DMS 273 (cell line): ENCODE results near the gene CEACAM16.
A peak's percentile ranks its signal among the peaks of the same experiment; 100 is the strongest.

Source experiments
- DNase-seq: peaks from one replicate; lab custom pipeline; 2025; ENCODE audit not compliant: unreplicated experiment; lab: John Stamatoyannopoulos, UW

The CEACAM16 gene

DNA sequence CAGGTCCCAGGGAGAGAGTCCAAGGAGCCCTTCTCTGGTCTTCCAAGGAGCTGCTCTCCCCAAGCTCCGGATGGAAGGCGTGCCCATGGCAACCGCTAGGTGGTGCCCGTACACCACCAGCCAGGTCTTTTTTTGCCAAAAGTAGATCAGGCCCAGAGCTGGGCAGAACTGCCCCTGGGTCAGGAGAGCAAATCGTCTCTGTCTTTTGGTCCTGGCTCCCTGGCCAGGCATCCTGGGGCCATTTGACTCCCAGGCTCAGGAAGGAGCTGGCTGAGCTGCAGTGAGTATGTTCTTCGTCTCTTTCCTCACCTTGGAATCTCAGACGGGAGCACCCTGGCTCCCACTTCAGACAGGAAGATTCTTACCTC, 25.0 kb downstream of the CEACAM16 start:
- DNase-seq, result peak; percentile 86

DNA sequence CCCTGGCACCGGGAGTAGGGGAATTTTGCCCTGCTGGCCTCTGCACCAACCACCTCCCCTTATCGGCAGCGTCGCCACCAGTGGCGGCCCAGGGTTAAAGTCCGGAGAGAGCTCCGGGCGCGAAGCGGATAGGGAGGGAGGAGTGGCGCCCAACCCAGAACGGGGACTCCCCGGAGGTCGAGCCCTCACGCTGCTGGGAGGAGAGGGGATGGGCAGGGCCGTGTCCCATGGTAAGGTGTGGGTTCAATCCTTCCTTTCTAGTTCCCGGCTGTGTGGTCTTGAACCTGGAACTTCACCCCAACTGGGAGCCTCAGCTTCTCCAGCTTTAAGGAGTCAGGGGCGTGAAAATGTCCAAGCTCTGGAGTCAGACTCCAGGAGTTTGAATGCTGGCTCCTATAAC, 26.3 kb downstream of the CEACAM16 start:
- no peak for DNase-seq

DNA sequence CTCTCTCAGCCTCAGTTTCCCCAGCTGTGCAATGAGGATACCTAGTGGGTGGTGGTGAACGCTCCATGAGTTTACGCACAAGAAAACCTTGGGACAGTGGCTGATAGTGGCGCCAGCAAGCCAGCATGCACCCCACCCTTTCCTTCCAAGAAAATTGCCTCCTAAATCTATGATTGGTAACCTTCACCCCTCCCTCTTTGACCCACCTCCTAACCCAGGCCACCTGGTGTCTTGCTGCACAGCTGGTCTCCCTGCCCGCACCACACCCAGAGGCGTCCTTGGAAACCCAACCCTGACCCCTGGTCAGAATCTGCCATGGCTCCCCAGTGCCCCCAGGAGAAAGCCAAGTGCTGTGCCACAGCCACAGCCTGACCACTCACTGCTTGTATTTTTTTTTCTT, 26.7 kb downstream of the CEACAM16 start:
- no peak for DNase-seq

DNA sequence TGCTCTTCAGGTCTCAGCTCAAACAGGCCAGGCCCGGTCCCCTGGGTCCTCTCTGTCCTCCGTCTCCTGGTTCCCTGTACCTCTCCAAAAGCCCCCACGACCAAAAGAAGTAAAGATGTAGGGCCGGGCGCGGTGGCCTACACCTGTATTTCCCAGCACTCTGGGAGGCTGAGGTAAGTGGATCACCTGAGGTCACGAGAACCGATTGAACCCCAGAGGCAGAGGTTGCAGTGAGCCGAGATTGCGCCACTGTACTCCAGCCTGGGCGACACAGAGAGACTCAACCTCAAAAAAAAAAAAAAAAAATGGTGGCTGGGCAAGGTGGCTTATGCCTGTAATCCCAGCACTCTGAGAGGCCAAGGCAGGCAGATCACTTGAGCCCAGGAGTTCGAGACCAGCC, 27.5 kb downstream of the CEACAM16 start:
- no peak for DNase-seq

DNA sequence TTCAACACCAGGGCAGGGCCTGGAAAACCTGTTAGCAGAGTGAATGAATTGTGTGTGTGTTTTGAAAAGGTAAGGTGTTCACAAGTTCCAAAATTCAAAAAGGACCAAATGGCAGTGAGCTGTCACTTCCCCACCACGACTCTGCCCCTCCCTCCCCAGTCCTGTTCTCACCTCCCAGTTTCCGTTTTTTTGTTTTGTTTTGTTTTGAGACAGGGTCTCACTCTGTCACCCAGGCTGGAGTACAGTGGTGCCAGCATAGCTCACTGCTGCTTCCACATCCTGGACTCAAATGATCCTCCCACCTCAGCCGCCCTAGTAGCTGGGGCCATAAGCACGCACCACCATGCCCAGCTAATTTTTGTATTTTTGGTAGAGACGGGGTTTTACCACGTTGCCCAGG, 29.2 kb downstream of the CEACAM16 start:
- DNase-seq, result no peak

DNA sequence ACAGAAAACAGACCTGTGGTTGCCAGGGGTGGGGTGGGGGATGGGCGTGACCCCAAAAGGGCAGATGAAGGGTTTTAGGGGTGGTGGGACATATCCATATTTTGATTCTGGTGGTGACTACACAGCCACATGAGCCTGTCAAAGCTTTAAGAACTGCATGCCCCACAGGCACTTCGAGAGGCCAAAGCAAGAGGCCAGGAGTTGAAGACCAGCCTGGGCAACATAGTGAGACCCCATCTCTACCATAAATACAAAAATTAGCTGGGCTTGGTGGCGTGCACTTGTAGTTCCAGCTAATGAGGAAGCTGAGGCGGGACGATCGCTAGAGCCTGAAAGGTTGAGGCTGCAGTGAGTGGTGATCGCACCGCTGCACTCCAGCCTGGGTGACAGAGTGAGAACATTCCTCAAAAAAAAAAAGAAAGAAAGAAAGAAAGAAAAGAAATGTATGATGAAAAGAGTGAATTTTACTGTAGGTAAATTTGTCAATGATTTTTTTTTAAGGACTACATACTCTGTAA, 30.6 kb downstream of the CEACAM16 start:
- DNase-seq, result no peak

DNA sequence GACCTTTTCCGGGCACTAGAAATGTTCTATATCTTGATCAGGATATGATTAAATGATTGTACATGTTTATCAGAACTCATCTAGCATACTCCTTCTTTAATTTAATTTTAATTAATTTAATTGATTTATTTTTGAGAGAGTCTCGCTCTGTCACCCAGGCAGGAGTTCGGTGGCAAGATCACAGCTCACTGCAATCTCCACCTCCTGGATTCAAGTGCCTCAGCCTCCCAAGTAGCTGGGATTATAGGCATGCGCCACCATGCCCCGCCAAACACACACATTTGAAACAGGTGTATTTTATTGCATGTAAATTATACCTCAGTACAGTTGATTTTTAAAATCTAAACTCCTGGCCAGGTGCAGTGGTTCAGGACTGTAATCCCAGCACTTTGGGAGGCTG, 32.1 kb downstream of the CEACAM16 start:
- DNase-seq, result no peak

DNA sequence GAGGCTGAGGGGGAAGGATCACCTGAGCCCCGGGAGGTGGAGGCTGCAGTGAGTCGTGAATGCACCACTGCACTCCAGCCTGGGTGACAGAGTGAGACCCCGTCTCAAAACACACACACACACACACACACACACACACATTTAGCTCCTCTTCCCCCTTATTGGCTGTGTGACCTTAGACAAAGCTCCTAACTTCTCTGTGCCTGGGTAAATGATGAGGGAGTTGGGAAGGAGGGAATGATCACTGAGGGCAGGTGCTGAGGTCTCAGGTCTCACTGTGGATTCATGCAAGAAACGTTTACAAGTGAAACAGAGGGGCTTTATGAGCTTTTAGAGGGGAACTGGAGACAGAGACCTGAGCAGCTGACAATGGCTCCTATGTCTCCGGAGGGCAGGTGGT, 32.7 kb downstream of the CEACAM16 start:
- DNase-seq, result no peak

DNA sequence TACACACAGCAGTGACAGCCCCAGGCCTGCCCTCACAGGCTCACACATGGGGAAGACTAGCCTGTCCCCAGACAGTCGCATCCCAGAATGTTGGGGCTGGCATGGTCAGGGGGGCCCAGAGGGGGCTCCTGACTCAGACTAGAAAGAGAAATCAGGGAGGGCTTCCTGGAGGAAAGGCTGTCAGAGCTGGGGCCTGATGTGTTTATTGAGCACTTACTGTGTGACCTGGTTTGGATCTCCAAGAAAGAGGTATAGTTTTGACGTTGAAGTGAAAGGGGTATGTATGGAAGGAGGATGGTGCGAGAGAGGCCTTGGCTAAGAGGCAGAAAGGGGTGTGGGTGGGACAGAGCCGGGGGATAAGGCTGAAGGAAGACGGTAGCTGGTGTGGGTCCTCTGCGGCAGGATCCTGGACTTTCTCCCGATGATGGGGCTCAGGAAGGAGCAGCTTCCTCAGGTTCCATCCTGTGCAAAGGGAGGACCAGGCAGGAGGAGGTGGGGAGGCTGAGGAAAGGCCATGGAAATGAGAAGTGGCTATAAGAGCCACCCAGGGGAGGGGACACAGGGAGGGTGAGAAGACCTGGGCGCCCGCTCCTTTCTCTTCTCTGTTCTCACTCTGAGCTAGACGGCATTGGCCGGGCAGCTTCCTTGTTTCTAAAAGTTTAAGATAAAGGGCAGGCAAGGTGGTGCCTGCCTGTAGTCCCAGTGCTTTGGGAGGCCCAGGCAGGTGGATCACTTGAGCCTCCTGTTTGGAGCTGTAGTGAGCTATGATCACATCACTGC, 33.5 kb downstream of the CEACAM16 start:
- no peak for DNase-seq

DNA sequence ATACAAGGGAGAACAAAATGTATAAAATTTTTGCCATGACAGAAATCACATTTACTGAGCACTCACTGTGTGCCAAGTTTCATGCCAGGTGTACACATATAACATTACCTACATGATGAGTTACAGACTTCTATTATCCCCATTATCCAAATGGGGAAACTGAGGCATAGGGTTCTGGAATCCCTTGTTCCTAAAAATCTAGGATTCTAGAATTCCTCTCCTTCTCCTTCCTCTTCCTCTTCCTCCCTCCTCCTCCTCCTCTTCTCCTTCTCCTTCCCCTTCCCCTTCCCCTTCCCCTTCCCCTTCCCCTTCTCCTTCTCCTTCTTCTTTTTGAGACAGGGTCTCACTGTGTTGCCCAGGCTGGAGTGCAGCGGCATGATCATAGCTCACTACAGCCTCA, 35.4 kb downstream of the CEACAM16 start:
- DNase-seq, result no peak

DNA sequence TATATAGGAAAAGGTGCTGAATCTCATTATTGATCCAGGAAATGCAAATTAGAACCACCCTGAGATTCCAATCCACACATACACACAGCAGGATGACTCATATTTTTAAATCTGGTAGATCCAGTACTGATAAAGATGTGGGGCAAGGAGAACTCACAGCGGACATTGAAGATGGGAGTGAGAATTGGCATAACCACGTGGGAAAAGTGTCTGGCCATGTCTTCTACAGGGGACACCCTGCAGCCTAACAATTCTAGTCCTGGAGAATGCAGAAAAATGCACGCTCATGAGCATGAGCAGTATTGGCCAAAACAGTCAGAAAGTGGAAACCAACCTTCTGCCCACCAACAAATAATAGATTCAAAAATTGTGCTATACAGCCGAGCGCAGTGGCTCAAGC, 36.1 kb downstream of the CEACAM16 start:
- DNase-seq, result no peak

DNA sequence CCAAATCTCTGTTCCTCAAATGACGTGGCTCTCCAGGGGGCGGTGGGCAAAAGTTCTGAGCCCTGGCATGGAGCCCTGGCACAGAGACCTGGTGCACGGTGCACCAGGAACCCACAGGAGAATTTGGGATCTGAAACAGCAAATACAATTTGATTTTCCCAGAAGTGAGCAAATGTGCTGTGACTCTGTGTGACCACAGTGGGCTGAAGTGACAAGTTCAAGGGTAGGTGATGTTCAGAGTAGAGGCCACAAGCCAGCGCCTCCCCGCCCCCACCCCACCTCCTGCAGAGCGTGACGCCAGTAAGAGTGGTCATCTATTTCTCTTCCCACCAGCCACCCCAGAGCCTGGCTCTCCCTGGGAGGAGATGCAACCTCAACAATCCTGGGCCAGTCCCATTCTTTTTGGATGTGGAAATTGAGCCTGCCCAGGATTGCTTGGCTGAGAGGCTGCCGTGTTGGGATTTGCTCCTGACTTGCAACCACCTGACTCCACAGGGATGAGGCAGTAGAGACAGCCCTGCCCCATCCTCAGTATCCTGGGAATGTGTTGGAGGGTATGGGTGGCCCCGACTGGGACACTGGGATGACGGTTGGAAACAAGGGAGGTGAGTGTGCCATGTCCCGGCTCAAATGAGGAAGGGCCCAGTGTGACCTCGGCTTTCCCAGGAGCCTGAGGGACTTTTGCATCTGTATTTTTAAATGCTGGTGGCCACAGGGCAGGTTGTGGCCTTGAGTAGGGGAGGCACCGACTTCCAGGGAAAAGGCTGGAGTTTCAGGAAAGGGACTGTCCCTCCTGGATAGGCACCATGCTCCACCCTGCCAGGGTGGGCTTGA, 38.5 kb downstream of the CEACAM16 start:
- no peak for DNase-seq

DNA sequence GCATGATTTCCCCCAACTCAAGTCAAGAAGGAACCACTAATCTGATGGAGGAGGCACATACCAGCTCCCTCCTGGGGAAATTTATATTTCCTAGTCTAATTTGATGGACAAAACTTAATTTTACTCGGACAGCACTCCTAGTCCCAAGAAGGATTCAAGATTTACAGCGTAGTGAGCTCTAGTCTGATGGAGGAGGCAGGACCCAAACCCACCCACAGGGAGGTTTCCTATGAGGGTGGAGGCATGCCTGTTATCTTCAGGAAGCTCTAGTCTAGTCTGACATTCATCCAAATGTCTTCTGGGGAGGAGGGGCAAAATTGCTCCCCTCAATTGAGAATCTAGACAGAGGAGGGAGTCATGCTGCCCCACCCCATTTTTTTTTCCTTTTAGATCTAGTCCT, 39.2 kb downstream of the CEACAM16 start:
- no peak for DNase-seq

DNA sequence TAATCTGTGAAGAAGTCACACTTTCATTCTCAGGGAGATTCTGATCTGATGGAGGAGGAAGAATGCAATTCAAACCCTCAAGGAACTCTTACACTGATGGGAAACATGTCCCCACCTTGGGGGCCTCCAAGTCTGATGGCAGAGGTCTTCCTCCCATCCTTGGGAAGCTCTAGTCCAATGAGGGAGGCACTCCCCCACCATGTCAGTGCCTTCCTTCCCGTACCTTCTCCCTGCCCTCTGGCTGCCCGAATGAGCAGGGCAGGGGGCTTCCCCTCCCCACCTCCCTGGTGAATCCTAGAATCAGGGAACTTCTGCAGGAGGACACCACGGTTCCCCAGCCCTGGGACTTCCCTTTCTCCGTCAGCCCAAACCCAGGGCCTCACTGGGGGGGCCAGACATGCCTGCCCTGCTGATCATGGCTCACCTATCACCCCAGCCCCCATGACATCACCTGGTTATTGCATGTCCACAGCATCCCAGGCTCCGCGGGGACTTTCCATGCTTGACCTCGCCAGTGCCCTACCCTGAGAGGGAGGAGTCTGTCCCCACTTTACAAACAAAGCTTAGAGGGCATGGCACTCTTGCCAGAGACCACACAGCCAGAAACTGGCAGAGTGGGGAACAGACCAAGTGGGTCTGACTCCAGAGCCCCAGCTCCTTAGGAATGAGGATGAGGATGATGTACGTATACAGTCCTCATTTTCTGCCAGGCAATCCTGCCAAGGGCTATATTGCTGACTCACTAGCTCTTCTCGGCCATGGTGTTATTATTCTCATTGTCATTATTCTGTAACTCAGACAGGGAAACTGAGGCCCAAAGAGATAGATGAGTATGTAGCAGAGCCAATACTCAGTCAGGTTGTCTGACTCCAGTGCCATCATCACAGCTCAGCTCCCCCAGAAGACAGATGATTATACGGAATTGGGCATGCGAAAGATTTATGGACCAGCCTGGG, 39.9 kb downstream of the CEACAM16 start:
- DNase-seq, result no peak

DNA sequence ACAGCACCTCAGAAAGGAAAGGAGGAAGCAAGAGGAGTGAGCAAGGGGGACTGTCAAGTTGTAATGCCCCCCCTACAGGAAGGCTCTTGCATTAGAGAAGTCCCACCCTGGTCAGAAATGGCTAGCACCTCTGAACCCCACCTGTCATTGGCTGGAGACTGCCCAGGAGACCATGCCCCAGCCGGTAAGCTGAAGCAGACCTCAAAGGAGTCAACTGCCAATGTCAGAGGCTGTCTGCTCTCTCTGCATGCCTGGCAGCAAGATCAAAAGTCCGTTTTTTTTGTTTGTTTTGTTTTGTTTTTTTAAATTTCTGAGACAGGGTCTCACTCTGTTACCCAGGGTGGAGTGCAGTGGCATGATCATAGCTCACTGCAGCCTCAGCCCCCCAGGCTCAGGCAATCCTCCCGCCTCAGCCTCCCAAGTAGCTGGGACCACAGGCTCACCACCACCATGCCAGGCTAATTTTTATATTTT, 41.4 kb downstream of the CEACAM16 start:
- DNase-seq, result no peak

DNA sequence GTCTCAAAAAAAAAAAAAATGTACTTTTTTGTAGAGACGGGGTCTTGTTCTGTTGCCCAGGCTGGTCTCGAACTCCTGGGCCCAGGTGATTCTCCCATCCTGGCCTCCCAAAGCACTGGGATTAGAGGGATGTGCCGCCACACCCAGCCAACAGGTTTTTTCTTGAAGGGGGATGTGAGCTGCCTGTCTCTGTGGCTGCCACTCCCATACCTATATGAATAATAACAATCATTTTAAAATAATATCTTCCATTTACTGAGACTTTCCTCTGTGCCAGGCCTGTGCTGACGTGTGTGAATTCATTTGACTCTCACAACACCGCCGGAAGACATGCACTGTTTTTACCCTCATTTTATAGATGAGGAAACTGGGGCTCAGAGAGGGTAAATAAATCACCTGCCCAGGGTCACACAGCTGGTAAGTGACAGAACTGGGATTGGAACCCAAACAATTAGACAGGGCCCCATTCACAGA, 42.3 kb downstream of the CEACAM16 start:
- DNase-seq, result no peak

DNA sequence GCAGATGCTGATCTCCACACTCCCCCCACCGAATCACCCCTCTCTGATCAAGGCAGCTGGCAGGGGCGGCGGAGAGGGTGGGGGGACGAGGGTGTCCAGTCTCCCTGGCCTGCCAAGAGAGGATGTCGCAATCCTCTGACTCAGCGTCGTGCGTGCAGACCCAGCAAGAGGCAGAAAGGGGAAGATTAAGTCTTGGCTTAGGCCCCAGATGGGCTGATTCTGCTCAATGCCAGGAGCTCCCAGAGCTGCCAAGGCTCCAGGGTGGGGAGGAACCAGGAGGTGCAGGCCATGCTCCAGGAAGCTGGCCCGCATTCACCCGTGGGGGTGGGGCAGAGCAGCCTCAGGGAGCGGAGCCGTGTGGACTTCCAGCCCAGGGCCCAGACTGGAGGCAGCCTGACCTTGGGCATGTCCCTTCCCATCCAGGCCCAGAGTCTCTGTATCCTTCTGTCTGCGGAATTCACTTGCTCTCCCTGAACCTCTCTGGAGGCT, 42.9 kb downstream of the CEACAM16 start:
- peak; percentile 98 for DNase-seq

DNA sequence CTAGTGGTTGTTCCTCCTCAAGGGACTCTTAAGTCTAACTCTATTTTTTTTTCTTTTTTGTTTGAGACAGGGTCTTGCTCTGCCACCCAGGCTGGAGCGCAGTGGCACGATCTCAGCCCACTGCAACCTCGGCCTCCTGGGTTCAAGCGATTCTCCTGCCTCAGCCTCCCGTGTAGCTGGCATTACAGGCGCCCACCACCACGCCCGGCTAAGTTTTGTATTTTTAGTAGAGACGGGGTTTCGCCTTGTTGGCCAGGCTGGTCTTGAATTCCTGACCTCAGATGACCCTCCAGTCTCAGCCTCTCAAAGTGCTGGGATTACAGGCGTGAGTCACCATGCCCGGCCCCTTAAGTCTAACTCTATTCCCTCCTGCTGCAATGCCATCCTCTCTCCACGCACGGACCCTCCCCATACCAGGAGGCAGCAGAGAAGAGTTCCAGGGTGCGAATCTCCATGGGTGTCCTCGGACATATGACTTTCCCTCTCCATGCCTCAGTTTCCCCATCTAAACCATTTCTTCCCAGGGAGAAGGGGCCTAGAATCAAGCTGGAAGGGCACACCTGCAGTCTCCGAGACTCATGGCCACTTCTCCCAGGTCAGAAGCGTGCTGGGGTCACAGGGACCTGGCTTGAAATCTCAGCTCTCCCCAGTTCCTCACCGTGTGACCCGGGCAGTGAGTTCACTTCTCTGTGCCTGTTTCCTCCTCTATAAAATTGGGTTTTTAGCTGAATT, 43.5 kb downstream of the CEACAM16 start:
- no peak for DNase-seq

DNA sequence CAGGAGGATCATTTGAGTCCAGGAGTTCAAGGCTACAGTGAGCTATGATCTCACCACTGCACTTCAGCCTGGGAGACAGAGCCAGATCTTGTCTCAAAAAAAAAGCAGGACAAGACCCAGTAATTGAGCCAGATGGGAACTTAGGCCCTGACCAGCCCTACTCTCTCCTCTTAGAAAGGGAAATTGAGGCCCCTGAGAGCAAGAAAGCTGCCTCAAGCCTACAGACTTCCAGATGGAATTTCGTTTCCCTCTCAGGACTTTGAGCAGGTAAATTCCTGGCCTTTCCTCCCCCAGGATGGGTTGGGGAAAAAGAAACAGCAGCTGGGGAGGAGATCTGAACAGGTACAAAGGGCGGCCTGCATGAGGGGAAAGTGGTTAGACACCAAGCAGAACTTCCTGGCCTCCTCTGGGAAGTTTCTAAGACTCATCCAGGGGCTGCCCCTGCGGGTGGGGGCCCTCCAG, 46.0 kb downstream of the CEACAM16 start:
- DNase-seq, result no peak

DNA sequence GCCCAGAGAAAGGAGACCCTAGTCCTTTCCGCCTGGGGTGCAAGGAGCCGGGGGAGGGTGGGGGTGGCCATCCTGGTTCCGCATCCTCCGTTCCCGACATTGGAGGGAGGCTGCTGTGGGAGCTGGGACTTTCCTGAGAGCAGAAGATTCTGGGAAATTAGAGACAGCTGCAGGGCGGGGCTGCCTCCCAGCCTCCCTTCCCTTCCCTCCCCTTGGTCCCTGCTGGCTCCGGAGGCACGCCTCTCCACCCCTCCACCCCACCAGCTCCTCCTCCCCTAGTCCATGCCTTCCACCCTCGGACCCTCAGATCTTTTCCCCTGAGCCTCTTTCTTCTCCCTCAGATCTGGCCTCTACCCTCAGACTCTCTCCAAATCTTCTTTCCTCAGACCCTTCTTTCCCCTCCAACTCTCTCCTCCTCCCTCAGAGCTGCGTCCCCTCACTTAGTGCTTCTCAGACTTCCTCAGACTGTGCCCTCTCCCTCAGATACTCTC, 46.4 kb downstream of the CEACAM16 start:
- peak; percentile 78 for DNase-seq
